CD4-positive, alpha-beta T cell treated with Interleukin-15 for 1 hour (primary cell): ENCODE measurements around the gene CZIB.
A peak's percentile ranks its signal among the peaks of the same experiment; 100 is the strongest.
"Not testable (repeated sequence)": the region's sequence is repeated elsewhere in the genome, so short reads cannot be mapped to it uniquely, and the experiment has no call there.

Source experiments
- DNase-seq: peaks from one replicate; pipeline ENCODE4 v3.0.0-alpha.2; 2020

Gene CZIB

DNA sequence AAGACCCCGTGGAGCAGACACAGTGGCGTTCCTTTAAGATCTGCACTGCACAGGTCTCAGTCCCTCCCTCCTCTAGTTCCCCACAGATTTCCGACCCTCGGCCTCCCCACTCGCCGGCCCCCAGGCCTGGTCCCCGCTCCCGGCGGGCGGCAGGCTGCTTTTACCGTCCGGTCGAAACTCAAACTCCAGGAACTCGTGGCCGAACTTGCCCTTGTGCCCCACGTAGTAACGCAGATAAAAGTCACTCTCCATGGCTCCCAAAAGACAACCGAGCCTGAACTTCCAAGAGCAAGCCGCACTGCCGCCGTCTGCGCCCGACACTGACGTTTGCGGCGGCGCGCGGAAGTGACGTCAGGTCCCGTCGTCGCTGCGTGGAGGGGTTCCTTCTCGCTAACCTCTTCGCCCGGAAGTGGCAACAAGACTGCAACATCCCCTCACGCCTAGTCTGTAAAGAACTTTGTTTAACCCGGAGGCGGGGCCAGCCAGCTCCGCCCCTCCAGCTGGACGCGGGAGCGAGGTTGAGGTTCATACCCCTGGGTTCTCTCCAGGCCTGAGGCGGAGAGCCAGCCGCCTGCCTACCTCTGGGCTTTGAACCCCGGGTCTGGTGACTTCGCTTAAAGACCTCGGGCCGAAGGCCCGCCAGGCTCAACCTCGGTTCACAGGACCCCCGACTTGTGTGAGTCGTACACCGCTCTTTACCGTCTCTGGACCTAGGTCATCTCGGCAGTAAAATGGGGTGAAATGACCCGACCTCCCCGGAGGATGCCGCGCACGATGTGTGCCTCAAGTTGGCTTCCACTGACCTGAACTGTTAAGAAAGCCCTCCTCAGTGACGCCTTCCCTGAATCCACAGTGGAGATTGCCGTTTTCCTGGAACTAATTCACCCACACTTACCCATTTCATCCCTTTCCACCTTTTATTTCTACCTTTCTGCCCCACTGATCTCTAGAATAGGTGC is 18.0 kb upstream of the CZIB start, which contains the start of gene MAGOH:
MAGOH (minus strand) TSS at position 322 of the 959 bp plus-strand sequence; CDS start at position 252, 70 bp downstream.
- peak; percentile 96 for DNase-seq

DNA sequence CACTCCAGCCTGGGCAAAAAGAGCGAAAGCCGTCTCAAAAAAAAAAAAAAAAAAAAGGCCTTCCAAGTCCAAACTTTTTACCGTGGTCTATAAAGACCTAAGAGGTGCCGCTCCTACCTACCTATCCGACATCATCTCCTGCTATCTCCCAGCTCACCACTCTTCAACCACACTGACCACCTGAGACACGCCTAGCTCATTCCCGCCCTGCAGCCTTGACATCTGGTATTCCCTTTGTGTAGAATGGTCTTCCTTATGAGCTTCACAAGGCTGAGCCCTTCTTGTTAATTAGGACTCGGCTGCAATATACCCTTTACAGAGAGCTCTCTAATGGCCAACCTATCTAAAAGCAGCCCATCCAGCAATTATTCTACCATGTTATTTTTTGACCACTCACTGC is 17.2 kb upstream of the CZIB start:
- DNase-seq, result no peak

DNA sequence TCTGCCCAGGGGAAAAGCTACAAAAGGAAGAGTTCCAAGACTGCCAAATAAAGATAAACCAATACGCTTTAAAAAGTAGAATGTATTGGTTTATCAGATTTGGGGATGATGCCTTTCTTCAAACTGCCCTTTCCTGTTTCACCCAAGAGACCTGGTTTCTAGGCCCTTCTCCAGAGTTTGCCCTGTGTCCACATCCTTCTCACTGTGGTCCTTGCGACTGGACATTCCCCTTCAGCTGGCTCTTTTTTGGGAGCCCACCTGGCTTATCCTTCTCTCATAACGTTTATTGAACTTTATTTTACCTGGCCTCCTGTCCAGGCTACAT is 490 bp upstream of the CZIB start:
- DNase-seq, result no peak

DNA sequence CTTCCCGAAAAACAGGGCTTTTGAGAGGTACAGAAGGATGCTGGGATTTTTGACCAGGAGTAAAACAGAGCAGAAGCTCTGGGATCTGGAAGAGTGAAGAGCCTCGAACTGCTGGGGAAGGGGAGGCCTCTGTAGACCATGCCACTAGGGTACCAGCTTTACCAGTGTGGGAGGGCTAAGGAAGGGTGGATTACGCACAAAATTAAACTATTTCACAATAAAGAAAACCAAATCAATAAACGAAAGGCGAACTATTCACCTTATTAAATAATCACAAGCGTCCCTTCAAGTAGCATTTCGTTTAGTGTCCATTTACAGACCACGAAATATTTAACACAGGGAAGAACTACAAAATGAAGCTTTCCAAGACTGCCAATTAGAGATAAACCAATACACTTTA is 723 bp downstream of the CZIB start:
- no peak for DNase-seq

DNA sequence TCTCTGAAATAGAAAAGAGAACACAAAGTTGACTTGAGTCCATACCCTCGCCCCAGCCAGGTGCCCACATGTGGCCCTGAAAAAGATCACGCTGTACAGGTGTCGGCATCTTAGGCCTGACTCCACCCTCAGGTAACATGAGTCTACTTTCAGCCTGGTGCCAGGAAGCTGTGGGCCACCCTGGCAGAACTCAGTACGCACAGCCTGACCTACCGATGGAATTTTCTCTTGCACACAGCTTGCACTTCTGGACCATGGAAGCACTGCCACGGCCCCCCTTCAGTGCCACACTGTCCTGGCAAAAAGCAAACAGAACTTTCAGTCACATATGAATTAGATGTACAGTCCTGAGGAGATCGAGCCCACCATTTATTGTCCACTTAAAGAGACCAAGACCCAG is 2.2 kb downstream of the CZIB start:
- DNase-seq, result no peak

DNA sequence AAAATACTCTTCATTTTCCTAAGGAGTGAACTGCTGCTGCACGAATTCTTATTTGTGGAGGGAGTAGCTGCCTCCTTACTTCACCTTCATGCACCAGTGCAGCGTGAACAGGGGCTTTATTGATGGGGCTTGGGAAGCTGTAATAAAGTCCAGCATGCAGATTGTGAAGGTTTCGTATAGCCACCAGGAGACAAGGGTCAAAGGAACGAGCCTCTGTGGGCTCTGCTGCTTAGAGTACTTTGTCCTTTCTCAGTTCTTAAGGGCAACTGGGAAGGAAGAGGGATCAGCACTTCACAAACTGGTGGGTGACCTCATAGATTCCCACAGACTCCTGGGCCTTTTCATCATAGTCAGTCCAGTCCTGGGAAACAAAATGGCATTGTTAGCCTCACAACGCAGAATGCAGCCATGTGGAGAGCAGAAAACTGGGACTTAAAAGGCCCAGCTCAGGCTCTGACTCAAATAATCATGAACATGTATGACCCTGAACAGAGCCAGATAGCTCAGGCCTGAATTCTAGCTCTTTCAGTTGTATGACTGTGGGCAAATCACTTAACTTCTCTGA is 6.0 kb downstream of the CZIB start:
- DNase-seq, result no peak

DNA sequence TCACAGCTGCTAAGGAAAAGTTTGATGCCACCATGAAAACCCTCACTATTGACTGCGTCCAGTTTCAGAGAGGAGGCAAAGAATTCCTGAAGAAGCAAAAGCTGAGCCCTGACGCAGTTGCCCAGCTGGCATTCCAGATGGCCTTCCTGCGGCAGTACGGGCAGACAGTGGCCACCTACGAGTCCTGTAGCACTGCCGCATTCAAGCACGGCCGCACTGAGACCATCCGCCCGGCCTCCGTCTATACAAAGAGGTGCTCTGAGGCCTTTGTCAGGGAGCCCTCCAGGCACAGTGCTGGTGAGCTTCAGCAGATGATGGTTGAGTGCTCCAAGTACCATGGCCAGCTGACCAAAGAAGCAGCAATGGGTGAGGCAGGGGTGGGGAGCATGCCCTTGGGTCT is 9.5 kb downstream of the CZIB start:
- no peak for DNase-seq

DNA sequence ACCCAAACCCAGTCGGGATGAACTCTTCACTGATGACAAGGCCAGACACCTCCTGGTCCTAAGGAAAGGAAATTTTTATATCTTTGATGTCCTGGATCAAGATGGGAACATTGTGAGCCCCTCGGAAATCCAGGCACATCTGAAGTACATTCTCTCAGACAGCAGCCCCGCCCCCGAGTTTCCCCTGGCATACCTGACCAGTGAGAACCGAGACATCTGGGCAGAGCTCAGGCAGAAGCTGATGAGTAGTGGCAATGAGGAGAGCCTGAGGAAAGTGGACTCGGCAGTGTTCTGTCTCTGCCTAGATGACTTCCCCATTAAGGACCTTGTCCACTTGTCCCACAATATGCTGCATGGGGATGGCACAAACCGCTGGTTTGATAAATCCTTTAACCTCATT is 10.1 kb downstream of the CZIB start:
- DNase-seq, result no peak

DNA sequence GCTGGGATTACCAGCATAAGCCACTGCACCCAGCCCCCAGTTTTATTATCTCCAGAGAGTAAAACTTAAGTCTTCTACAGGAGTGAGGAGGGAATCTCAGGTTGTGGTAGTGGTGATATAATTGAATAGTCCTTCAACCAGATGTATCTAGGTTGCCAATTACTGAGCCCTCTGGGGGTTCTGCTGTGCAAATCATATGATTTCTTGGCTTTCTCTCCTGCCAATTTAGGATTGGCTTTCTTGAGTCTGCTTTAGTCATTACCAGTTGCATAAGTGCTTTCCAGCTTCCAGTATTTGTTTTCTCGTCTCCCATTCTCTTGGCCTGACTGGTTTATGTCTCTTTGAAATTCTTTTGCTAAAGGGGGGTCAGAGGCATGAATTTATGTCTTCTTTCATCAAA is 12.7 kb downstream of the CZIB start:
- DNase-seq, result no peak

DNA sequence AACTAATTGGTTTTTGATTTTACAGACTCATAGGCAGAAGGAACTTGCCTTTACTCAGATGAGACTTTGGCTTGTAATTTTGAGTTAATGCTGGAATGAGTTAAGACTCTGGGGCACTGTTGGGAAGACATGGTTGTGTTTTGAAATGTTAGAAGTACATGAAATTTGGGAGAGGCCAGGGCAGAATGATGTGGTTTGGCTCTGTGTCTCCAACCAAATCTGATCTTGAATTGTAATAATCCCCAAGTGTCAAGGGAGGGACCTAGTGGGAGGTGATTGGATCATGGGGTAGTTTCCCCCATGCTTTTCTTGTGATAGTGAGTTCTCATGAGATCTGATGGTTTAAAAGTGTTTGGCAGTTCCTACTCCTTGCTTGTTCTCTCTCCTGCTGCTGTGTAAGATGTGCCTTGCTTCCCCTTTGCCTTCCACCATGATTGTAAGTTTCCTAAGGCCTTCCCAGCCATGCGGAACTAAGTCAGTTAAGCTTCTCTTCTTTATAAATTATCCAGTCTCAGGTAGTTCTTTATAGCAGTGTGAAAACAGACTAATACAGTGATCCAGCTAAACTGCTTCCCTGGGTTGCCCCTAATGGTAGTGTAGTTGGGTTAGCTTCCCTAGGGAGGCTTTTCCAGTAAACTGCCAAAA is 13.6 kb downstream of the CZIB start:
- DNase-seq, result no peak

DNA sequence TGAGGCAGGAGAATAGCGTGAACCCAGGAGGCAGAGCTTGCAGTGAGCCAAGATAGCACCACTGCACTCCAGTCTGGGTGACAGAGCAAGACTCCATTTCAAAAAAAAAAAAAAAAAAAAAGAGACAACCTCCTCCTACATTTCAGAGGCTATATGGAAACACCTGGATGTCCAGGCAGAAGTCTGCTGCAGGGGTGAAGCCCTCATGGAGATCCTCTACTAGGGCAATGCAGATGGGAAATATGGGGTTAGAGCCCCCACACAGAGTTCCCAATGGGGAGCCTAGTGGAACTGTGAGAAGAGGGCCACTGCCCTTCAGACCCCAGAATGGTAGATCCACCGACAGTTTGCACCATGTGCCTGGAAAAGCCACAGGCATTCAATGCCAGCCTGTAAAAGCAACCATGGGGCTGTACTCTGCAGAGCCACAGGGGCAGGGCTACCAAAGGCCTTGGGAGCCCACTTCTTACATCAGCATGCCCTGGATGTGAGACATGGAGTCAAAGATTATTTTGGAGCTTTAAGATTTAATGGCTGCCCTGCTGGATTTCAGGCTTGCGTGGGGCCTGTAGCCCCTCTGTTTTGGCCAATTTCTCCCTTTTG is 14.2 kb downstream of the CZIB start:
- DNase-seq, result not testable (repeated sequence)

DNA sequence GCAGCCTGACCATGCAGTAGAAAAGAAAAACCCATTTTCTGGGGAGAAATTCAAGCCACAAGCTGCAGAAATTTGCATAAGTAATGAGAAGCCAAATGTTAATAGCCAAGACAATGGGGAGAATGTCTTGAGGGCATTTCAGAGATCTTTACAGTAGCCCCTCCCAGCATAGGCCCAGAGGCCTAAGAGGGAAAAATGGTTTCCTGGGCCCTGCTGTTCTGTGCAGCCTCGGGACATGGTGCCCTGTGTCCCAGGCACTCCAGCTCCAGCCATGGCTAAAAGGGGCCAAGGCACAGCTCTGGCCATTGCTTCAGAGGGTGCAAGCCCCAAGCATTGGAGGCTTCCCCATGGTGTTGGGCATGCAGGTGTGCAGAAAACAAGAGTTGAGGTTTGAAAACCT is 14.9 kb downstream of the CZIB start:
- DNase-seq, result not testable (repeated sequence)

DNA sequence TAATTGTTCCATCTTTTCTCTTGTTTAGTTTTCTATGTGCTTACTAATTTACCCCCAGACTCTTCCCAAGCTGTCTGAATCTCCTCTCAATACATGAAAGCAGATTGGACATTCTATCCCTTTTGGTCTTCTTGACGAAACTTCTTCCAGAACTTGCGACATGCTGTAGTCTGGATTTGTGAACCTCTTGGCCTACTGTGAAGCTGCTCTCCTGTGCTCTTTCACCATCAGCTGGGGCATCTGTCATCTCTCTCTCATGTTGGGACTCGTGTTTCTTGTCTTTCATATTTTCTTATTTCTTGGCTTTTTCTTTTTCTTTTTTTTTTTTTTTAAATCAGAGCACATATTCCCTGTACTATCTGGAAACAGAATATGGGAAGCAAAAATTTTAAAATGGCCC is 17.0 kb downstream of the CZIB start:
- DNase-seq, result no peak

DNA sequence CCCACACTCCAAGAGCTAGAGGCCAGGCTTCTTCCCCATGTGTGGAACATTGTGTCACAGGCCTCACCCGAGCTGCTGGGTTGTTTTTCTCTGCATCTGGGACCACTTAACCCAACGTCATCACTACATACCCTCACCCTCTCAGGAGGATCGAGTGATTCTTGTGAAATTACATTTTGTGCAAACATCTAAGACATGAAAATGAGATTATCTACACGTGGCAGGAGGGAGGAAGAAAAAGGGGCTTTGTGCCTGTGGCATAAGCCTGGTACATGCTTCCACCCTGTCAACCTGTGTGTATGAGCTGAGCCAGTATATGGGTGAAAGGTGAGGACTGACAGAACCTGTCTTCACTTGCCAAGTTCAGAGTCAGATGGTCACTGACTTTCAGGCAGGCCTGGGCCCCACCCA is 22.2 kb downstream of the CZIB start:
- no peak for DNase-seq

DNA sequence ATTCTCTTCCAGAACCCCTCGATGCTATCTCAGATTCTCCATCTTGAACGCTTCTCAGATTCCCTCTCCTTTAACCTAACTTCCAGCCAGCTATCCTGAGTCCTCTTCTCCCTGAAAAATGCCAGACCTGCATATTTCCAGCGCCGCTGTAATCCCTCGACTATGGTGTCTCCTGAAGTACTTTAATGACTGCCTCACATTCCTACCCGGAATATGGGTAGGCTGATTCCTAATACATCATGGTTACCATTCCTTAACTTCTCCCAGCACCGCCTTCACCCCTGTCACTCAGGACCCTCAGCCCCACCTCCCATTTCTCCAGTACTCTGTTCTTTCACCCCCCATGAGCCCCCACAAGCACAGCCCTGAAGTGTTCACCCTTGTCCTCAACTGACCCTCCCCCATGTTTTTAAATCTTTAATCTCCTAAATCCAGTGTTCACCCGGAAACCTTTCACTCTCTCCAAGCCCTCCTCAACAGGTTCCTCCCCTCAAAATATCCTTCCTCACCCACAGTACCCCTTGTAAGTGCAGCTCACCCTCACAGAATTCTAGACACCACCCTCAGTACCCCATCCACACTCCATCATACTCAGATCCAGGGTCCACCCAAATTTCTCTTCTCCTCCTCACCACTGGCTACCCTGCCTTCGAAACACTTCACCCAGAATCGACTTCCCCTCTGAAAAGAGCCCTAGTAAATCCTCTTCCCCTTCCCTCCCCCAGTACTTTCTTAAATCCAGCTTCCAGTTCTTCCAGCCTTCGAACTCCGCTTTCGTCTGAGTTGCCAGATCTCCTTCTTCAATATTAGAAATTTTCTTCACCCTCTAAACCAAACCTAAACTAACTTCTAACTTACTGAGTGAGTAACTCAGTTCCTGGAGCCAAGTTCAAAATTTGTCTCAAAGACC is 22.9 kb downstream of the CZIB start:
- DNase-seq, result no peak

DNA sequence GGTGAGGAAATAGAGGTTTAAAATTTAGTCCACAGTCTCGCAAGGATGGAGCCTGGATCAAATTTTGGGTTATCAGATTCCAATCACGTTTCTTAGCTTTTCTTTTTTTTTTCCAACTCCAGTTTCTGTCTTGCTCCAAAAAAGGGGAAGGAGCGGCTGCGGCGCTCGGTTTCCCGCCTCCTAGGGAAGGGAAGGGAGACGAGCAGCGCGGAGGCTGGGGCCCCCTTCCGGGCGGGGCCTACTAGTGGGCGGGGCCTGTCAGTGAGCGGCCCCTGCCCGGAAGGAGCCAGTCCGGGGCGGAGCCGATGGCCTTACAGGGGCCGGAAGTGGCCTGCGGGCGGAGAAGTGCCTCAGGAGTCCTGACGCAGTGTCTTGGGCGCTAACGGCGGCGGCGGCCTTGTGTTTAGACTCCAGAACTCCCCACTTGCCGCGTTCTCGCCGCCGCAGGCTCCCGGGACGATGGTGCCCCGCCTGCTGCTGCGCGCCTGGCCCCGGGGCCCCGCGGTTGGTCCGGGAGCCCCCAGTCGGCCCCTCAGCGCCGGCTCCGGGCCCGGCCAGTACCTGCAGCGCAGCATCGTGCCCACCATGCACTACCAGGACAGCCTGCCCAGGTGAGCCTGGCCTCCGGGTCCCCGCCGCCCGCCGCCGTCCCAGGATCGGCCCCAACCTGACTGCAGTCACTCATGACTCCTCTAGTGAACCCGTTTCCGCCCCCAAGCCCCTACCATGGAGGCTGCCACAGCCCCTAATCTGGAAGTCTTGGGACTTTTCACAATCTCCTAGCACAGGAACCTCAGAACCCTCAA is 23.7 kb downstream of the CZIB start, which contains the start of gene CPT2:
CPT2 (plus strand) TSS at position 340 of the 806 bp plus-strand sequence; CDS start at position 460, 120 bp downstream.
- peak; percentile 93 for DNase-seq

DNA sequence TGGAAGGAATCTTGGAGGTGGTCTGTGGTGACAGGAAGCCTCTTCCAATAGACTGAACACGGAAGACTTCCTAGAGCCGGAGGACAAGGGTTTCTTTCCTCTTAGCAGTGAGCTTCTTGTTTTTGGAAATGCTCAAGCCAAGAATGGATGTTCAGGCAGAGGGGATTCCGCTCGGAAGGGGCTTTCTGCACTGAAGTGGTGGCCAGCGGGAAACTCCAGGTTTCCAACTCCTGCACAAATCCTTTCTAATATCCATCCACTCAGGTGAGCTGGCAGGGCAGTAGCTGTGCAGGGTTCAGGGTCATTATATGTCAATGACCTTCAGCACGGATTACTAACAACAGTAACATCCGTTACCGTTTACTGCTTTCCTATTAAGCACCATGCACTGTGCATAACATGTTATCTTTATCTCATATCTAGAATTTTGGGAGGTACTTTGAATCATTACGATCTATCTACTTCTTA is 24.4 kb downstream of the CZIB start:
- no peak for DNase-seq

DNA sequence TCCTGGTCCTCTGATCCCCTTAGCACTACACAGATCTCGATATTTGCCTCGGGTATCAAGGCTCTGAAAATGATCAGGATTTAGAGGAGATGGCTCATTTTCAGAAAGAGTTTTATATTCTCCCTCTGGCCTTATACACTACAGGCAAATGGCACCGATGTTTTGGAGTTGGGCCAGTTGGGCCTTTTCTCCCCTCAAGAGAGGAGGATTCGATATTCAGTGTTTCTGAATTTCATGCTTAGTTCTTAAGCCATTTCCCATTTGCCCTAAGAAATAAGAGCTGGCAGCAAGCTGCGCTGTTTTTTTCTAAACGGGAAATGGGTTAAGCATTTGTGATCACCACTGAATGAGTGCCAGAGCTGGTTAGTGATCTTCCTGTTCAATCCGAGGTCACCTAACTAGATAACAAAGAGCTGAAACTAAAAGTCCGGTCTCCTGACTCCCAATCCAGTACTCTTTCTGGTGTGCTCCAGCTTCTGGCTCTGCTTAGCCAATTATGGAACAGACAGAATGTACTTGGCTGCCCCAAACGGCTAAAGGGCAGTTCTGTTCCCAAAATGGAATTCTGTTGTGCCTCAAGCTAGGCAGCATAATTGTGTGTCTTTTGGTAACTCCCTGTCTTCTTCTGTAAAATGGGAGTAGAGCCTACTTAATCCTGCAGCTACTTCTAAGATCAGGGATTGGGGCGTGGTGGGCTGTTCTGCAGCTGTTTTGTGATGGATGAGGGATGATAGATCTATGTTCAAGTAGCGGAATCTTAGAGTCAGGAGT is 25.0 kb downstream of the CZIB start:
- DNase-seq, result no peak

DNA sequence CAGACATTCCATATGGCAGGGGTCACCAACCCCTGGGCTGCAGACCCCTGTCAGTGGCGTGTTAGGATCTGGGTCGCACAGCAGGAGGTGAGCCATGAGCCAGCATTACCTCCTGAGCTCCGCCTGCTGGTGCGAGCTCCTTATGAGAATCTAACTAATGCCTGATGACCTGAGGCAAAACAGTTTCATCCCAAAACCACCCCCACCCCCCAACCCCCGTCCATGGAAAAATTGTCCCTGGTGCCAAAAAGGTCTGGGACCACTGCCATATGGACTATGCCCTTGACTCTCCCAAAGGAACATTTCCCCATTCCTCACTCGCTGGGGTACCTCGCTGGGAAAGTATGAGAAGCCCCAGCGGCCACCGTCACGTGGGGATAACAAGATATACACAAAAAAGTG is 30.2 kb downstream of the CZIB start:
- DNase-seq, result no peak

DNA sequence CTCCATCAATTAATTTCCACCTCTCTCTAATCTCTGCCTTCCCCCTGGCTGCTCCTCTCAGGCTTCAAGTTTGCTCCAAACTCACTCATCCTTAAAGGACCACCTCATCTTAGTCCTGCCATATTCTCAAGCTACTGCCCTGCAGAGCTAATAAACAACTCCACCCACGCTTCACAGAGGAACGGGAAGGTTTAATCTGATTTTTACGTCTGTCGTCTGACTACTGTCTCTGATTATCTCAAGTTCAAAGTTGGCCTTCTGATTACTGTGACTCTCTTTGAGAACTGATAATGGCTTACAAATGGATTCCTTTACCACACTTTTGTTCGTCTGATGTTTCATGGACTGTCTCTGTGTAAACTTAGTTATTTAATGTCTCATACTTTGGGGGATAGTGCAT is 31.4 kb downstream of the CZIB start:
- no peak for DNase-seq

DNA sequence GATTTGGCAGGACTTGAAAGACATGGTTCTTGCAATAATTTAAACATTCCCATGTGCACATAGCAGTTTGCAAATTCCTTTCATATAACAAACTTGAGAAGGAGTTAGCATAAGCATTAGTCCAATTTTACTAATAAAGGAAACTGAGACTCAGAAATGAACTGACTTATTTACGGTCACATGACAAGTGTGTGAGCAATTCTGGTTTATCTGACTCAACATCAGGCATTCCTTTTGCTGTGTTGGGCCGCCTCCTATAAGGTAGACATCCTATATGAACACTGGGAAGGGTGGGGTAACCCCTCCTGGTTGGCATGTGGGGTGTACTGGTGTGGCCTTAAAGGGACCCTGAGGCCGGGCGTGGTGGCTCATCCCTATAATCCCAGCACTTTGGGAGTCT is 32.3 kb downstream of the CZIB start:
- DNase-seq, result no peak
